Uterus (tissue), 2 donors: ENCODE data around the gene C1QA.

Source experiments
- POLR2A ChIP-seq, 2 donors: fragments of 450-650 bp; IDR thresholded peaks; one replicate each; pipeline ENCODE4 v1.6.1; 2016; ENCODE audit warnings: antibody characterized with exemption in 2 of 2, mild to moderate bottlenecking in 1 of 2, moderate library complexity in 1 of 2
- TF ChIP-seq, protein P1 (sequence below), 4 experiments: fragments of 200-600 bp in 2 of 4; fragments of 450-650 bp in 2 of 4; sonication (generic) in 2 of 4; IDR thresholded peaks; one replicate each; pipeline ENCODE4 v1.5.1; 2016 to 2019; ENCODE audit warnings: antibody characterized with exemption in 4 of 4, mild to moderate bottlenecking in 2 of 4, moderate library complexity in 1 of 4

DNA sequence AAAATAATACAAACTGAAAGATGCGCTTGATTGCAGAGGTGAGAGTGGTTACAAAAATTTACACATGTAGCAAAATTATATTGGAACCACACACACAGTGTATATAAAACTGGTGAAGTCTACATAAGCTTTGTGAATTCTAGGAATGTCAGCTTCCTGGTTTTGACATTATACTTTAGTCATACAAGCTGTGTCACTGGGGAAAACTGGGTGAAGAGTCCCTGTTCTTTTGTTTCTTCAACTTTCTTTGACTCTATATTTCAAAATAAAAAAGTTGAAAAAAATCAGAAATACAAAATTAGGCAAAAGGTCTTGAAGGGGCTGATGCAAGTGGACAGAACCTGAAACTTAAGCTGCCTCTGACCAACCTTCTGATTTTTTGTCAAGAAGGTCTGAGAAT is 10.0 kb downstream of the C1QA start:
- TF ChIP-seq, protein P1, sequence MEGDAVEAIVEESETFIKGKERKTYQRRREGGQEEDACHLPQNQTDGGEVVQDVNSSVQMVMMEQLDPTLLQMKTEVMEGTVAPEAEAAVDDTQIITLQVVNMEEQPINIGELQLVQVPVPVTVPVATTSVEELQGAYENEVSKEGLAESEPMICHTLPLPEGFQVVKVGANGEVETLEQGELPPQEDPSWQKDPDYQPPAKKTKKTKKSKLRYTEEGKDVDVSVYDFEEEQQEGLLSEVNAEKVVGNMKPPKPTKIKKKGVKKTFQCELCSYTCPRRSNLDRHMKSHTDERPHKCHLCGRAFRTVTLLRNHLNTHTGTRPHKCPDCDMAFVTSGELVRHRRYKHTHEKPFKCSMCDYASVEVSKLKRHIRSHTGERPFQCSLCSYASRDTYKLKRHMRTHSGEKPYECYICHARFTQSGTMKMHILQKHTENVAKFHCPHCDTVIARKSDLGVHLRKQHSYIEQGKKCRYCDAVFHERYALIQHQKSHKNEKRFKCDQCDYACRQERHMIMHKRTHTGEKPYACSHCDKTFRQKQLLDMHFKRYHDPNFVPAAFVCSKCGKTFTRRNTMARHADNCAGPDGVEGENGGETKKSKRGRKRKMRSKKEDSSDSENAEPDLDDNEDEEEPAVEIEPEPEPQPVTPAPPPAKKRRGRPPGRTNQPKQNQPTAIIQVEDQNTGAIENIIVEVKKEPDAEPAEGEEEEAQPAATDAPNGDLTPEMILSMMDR (IDR thresholded peaks at IDR 0.05), result no peak
- TF ChIP-seq POLR2A (IDR thresholded peaks at IDR 0.05), result no peak
